NCI-H226 (cell line): ENCODE measurements around the gene CDH23.

ENCODE experiments used
- DNase-seq: peaks from one replicate; pipeline ENCODE4 v3.0.0-alpha.2; 2015

CDH23 gene

GRCh38 chr10:71770255-71770654 lies 373.5 kb downstream of the CDH23 start:
- DNase-seq = no peak

- DNase-seq = no peak
These were observed 374.1 kb downstream of the CDH23 start for GRCh38 chr10:71770789-71771188.

DNA sequence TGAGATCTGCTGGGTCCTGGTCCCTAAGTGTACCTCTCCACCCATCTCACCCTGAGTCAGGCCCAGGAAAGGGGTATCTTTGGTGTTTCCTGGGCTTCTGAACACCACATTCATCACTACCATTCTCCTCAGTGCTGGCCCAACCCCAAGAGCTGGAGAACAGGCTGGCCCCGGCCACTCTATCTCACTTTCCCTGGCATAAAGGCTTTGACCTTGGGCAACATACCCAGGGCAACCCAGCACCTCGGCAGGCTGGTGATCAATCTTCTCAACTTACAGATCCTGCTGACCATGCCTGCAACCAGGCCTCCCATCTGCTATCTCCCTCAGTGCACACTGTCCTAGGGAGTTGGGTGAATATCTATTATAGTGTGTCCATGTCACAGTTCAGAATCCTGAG lies 374.5 kb downstream of the CDH23 start:
- no peak for DNase-seq

GRCh38 chr10:71771821-71772617 lies 375.3 kb downstream of the CDH23 start:
- peak; percentile 94 for DNase-seq

DNA sequence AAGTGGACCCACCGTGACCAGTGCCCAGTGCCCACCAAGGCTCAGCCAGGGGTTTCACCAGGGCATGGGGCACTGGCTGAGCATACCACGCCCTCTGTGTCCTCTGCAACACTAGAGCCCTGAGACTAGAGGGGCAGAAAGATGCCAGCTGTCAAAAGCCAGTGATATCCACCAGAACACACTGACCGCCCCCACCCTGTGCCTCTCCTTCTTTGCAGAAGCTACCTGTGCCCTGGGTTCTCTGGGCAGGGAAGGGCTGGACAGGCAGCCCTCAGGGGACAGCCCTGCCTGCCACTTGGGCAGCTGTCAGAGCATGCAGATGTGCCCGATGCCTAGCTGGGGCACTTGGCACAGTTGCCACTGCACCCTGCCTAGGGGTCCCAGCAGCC lies 376.1 kb downstream of the CDH23 start:
- no peak for DNase-seq

- peak; percentile 74 for DNase-seq
These were observed 376.7 kb downstream of the CDH23 start, which contains the start of gene VSIR for GRCh38 chr10:71773221-71773971. VSIR (minus strand) TSS chr10:71773520; CDS start chr10:71773439, 81 bp downstream.

GRCh38 chr10:71774916-71775702 lies 378.4 kb downstream of the CDH23 start:
- no peak for DNase-seq

GRCh38 chr10:71776481-71776925 lies 379.8 kb downstream of the CDH23 start:
- no peak for DNase-seq

- DNase-seq = no peak
These were observed 380.7 kb downstream of the CDH23 start for GRCh38 chr10:71777213-71777985.

DNA sequence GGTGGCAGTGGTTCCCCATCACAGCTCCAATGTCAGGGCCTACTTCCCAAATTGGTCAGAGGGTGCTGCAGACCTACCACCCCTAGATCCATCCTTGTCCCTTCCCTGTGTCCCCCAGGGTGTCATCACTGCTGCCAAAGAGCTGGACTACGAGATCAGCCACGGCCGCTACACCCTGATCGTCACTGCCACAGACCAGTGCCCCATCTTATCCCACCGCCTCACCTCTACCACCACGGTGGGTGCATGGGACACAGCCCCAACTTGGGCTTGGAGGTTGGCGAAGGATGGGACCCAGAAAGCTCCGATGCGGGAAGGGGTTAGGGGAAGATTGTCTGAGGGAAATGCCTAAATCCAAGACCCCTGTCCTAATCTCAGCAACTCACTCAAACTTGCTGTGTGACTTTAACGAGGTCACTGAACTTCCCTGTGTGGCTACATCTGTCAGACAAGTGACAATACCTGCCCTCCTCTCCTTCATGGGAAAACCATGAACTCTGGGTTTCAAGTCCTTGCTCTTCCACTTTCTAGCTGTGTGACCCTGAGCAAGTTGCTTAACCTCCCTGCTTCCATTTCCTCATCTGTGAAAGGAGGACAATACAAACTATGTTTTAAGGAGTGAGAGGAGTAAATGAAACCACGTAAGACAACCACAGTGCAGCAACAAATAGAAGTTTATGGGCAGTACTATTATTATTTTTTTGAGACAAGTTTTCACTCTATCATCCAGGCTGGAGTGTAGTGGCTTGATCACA lies 381.5 kb downstream of the CDH23 start:
- DNase-seq = no peak

- DNase-seq = no peak
These were observed 382.9 kb downstream of the CDH23 start for GRCh38 chr10:71779641-71780040.

- no peak for DNase-seq
These were observed 383.4 kb downstream of the CDH23 start for GRCh38 chr10:71780156-71780555.

DNA sequence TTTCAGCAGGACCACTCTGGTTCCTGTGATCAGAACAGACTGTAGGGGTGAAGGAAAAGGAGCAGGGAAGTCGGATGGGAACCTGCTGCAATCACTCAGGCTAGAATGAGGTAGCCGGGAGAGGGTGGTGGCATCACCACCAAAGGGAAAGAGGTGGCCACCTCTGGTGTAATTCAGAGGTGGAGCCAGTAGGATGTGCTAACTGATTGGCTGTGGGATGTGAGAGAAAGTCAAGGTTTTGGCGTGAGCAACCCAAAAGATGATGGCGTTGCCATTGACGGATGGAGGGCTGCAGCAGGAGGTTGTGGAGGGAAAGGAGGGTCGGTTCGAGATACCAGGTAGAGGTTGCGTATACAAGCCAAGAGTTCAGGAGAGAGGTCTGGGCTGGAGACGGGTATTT lies 384.0 kb downstream of the CDH23 start:
- no peak for DNase-seq

- DNase-seq = no peak
These were observed 385.6 kb downstream of the CDH23 start for GRCh38 chr10:71782221-71782916.

DNA sequence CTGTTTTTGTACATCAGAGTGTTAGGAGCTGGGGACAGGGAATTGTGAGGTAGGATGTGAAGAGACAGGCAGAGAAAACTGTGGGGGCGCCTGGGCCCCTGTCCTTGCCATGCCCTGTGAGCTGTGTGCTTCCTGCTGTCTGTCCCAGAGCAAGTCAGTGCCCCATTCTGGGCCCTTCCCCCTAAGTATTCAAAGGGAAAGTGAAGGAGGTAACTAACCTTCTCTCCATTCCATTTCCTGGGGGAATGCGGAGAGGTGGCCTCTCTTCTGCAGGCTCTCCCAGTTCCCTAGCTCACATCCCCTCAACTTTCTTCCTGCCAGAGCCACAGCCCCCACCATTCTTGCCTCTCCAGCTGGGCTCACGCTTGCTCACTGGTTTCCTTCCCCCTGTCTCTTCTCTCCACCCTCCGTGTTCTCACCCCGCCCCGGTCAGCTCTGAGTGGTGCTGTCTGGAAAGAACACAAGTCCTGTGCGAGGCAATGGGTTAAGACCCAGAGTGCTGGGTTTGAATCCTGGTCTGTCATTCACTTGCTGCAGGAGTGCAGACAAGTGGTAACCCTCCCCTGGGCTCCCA lies 386.3 kb downstream of the CDH23 start:
- DNase-seq = no peak

DNA sequence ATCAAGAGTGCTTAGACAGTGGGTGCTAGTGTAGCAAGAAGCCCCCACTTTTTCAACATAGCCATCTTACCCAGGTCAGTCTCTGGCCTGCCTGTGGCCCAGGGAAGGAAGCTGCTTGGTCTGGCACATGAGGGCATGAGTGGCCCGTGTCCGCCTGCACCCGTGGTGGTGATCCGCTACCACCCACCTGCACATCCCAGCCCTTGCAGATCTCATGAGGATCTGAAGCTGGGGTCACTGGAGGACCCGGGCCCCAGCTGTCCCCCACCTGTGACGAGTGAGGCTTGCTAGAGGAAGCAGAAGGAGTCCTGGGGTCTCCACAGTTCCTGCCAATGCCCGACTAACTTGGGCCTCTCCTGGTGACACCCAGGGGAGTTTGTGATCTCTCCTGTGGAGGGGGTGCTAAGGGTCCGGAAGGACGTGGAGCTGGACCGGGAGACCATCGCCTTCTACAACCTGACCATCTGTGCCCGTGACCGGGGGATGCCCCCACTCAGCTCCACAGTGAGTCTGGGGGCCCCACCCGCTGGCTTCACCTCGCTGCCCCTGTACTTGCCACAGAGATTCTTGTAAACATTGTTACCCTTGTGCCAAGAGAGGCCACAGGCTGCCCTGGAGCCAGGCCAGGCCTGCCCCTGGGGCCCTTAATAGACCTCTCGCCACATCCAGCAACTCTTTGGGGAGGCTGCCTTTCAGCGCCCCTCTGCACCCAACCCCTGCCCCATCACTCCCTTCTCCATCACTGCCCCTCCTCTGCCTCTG lies 387.4 kb downstream of the CDH23 start:
- no peak for DNase-seq

DNA sequence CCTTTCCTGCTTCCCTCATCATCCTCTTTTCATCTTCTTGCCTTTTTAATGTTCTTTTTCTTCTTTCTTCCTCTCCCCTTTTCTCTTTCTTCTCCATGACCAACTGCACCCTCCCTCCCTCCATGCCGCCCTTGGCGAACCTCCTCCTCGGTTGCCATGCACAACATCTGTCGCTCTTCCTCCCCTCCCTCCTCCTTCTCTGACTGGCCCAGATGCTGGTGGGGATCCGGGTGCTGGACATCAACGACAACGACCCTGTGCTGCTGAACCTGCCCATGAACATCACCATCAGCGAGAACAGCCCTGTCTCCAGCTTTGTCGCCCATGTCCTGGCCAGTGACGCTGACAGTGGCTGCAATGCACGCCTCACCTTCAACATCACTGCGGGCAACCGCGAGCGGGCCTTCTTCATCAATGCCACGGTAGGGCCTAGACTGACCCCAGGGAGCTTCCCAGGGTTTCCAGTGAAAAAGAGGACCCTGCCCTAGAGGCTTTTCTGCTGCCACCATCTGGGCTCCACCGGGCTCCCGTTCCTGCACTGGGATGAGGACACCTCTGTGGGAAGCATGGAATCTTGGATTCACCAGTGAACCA lies 388.1 kb downstream of the CDH23 start:
- DNase-seq = no peak

DNA sequence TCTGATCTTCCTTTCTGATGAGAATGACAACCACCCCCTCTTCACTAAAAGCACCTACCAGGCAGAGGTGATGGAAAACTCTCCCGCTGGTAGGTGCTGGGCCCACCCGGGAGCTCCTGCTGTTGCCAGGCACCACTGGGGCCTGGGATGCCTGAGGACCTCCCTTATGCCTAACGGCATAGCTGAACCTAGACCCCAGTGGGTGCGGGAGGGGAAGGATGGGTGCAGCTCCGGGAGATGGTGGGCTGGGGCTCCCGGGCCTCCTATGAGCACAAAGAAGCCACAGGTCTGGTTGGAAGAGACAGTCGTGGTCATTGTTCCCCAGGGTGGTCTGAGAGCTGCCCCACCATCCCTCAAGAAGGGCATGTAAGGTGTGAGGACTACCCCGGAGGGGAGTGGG lies 392.2 kb downstream of the CDH23 start:
- DNase-seq = no peak

DNA sequence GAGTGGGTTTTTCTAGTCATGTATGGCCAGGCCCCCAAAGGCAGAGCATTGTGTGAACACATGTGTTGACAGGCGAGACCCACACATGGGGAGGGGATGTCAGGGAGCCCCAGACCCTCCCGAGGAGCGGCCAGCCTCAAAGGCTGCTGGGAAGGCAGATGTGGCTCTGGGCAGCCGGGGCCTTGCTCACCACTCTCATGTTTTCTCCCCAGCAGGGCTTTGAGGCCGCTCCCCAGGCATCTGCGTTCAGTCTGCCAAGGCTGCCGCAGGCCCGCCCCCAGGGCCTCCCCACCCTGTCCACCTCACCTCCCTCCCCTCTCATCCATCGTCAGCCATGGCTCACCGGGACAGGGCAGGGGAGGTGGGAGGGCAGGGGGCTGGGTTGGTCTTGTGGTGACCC lies 393.2 kb downstream of the CDH23 start:
- no peak for DNase-seq
